ENCODE measurements around the gene FKBP2.

DNA sequence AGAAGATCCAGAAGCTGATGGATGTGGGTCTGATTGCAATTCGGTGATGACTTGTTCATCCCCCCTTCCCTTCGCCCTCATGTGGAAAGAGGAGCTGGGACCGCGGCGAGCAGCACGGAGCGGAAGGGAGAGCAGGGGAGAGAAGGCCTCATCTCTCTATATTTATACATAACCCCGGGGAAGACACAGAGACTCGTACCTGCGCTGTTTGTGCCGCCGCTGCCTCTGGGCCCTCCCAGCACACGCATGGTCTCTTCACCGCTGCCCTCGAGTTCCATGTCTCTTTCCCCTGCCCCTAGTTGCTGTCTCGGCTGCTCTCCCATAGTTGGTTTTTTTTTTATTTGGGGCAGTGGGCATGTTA lies 36.8 kb upstream of the FKBP2 start:
- no peak for TF ChIP-seq POLR2A (IDR thresholded peaks at IDR 0.05)
- TF ChIP-seq, protein P1, sequence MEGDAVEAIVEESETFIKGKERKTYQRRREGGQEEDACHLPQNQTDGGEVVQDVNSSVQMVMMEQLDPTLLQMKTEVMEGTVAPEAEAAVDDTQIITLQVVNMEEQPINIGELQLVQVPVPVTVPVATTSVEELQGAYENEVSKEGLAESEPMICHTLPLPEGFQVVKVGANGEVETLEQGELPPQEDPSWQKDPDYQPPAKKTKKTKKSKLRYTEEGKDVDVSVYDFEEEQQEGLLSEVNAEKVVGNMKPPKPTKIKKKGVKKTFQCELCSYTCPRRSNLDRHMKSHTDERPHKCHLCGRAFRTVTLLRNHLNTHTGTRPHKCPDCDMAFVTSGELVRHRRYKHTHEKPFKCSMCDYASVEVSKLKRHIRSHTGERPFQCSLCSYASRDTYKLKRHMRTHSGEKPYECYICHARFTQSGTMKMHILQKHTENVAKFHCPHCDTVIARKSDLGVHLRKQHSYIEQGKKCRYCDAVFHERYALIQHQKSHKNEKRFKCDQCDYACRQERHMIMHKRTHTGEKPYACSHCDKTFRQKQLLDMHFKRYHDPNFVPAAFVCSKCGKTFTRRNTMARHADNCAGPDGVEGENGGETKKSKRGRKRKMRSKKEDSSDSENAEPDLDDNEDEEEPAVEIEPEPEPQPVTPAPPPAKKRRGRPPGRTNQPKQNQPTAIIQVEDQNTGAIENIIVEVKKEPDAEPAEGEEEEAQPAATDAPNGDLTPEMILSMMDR (IDR thresholded peaks at IDR 0.05), result no peak

Data from esophagus squamous epithelium (tissue), 4 donors.